B cell (primary cell): ENCODE results near the gene CRHR2.

Source experiments
- EZH2 ChIP-seq: IDR thresholded peaks from 2 replicates; pipeline ENCODE4 v1.6.1; 2012; ENCODE audit warnings: borderline replicate concordance, low read depth, mild to moderate bottlenecking, moderate library complexity, low read length; ENCODE audit not compliant: insufficient read depth, poor library complexity, severe bottlenecking
- TF ChIP-seq, protein P1 (sequence below): fragments of 200-600 bp; IDR thresholded peaks from one replicate; pipeline ENCODE4 v1.8.0; 2022; ENCODE audit warnings: antibody characterized with exemption, mild to moderate bottlenecking

DNA sequence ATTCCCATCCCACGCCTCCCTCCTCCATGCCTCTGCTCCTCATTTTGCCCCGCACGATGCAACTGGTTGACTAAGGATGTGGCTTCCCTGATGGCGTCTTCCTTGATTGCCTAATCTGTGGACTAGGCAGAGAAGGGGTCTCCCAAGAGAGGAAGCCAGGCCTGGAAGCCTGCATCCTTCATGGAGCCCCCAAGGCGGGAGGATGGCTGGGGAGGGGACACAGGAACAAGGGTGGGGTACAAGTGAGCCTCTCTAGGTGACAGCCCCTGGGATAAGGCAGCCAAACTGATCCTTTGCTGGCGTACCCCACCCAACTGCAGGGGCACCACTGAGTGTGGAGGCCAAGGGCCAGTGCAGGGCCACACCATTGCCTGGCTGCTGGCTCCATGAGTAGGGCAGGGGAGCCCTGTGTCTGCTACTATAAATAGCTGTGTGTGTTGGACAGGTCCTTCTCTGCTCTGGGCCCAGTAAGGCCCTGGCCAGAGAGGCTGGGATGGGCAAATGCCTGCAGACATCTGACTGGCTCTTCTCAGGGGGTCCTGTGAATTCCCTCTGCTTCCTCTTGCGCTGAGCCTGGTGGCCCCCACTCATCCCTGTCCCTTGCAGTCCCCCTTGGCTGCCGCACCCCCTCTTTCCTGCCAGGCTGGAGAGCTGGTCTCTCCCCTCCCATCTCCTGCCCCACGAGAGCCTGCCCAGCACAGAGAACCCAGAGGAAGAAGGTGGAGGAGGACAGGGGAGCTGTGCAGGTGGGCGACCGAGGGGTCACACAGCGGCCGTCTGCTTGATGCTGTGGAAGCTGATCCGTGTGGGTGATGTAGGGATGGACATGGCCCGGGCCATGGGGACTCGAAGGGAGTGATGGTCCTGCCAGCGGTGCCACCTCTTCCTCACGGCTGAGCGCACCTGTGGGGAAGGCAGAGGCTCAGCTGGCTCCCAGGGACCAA lies 29.3 kb downstream of the CRHR2 start:
- no peak for TF ChIP-seq EZH2
- TF ChIP-seq, protein P1, sequence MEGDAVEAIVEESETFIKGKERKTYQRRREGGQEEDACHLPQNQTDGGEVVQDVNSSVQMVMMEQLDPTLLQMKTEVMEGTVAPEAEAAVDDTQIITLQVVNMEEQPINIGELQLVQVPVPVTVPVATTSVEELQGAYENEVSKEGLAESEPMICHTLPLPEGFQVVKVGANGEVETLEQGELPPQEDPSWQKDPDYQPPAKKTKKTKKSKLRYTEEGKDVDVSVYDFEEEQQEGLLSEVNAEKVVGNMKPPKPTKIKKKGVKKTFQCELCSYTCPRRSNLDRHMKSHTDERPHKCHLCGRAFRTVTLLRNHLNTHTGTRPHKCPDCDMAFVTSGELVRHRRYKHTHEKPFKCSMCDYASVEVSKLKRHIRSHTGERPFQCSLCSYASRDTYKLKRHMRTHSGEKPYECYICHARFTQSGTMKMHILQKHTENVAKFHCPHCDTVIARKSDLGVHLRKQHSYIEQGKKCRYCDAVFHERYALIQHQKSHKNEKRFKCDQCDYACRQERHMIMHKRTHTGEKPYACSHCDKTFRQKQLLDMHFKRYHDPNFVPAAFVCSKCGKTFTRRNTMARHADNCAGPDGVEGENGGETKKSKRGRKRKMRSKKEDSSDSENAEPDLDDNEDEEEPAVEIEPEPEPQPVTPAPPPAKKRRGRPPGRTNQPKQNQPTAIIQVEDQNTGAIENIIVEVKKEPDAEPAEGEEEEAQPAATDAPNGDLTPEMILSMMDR: no peak
